NCI-H1930 (cell line): ENCODE measurements around the gene NPLOC4.
A peak's percentile ranks its signal among the peaks of the same experiment; 100 is the strongest.
"Not testable (repeated sequence)": the region's sequence is repeated elsewhere in the genome, so short reads cannot be mapped to it uniquely, and the experiment has no call there.

ENCODE experiments used
- DNase-seq, 2 experiments: peaks; one replicate each; lab custom pipeline; 2025; lab: John Stamatoyannopoulos, UW

NPLOC4 gene

GRCh38 chr17:81635431-81635830 is 1.5 kb downstream of the NPLOC4 start:
- no peak for DNase-seq

- no peak for DNase-seq
Observed at GRCh38 chr17:81631482-81631881, 5.4 kb downstream of the NPLOC4 start.

DNA sequence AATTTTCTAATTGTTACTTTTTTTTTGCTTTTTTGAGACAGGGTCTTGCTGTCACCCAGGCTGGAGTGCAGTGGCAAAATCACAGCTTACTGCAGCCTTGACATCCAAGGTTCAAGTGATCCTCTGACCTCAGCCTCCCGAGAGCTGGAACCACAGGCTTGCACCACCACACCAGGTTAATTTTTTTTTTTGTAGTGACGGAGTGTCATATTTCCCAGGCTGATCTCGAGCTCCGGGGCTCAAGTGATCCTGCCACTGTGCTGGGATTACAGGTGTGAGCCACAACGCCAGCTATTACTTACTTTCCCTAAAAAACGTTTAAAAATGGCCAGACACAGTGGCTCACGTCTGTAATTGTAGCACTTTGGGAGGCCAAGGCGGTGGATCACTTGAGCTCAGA is 6.6 kb downstream of the NPLOC4 start:
- no peak for DNase-seq

DNA sequence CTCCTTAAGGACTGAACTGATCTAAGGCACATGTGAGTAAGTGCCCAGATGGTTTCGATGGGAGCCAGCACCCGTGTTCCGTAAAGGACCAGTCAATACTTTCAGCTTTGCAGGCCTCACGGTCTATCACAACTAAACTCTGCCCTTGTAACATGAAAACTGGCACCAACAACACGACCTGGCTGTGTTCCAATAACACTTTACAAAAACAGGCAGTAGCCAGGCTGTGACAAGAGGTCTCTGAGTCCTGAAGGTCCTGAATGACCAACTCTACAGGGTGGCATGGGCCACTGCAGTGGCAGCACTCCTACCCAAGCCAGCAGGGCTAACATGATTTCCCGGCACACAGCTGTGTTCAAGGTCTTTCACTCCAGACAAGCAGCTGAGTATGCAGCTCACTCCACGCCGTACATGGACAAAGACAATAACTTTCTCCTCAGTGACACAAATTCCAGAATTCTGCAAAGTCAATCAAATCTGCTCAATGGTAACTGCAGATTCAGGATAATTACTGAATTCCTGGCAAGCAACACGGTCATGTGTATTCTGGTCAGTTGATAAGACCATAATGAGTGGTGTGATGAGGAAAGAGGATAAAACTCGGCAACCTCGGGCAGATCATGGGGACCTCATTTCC is 15.3 kb downstream of the NPLOC4 start:
- no peak for DNase-seq

DNA sequence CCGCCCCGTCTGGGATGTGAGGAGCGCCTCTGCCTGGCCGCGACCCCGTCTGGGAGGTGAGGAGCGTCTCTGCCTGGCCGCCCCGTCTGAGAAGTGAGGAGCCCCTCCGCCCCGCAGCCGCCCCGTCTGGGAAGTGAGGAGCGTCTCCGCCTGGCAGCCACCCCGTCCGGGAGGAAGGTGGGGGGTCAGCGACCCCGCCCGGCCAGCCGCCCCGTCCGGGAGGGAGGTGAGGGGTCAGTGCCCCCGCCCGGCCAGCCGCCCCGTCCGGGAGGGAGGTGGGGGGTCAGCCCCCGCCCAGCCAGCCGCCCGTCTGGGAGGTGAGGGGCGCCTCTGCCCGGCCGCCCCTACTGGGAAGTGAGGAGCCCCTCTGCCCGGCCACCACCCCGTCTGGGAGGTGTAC is 18.6 kb downstream of the NPLOC4 start:
- not testable (repeated sequence) for DNase-seq

GRCh38 chr17:81616877-81617276 is 20.0 kb downstream of the NPLOC4 start:
- DNase-seq, result no peak

- DNase-seq, result no peak
Observed at GRCh38 chr17:81615401-81615930, 21.4 kb downstream of the NPLOC4 start.

DNA sequence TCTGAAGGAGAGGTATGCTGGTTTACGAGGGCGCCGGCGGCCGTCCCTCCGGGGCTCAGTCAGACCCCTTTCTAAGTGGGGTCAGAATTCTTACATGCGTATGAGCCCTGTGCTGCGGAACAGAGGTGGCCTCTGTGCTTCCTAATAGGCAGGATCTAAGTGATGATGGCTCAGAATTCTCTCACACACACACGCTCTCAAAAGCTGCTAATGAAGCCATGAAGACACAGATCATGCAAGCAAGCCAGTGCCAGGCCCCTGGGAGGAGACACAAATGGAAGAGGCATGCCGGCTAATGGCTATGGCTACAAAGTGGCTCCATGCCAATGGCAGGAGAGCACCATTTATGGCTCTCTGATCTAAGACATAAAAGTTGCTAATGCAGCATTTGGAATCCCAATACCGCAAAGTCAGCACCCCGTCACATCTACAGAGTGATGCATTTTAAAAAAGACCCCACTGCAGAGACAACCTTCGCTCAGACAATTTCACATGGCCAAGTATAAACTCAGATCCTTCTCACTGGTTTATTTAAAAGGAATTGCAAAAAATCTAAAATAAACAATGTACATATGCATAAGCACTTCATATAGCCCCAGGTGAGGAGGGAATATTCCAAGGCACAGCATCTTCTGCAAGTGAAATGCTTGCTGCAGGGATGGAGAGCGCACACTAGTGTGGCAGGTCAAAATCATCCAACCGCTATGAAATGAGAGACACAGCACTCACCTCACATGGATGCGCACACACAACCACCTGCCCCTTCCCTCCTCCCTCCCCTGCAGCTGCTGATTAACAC is 24.5 kb downstream of the NPLOC4 start:
- no peak for DNase-seq

DNA sequence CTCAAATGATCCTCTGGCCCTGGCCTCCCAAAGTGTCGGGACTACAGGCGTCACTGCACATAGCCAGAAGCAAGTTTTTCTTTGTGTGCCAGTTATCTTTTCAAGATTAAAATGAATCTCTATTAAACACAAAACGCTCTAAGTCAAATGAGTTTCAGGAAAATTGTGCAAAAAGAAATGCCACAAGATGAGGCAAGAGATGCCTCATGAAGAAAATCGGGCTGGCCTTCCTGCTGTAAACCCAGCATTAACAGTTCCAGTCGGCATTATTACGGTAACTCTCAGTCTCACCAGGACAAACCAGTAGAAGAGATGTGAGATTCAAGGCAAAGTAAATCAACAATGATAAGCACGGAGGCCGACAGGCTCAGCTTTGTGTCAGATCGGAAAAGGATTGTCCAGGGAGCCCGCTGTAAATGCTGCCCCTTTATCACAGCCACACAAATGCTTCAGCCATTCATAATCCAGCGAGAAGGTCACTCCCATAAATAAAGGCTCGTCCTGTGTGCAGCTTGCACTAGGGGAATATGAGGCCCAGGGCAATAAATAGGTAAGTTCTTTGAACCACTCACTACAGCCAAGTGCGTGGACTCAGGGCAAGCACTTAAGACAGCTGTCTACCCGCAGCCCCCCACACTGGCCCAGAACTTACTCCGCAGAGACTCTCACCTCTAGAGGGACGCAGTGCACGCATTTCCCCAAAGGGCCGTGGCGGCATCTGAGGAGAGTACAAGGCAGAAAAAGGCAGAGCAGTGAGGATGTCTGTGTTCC is 27.2 kb downstream of the NPLOC4 start:
- no peak for DNase-seq

DNA sequence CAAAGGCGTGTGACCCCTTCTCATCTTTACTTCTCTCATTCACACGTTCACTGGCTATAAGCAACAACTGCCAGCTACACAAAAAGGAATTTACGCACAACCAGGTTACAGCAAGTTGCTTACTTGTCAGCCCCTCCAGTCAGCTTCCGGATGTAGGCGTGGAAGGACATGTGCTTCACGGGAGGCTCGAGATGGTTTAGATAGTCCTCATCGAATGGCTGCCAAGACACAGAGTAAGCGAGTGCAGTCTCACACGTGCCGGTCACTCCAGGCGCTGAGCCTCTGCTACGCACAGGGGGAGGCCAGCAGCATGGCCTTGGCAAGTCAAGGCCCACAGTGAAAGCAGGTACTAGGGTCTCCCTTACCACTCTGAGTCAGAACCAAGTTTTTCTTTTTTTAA is 28.3 kb downstream of the NPLOC4 start:
- DNase-seq, result no peak

DNA sequence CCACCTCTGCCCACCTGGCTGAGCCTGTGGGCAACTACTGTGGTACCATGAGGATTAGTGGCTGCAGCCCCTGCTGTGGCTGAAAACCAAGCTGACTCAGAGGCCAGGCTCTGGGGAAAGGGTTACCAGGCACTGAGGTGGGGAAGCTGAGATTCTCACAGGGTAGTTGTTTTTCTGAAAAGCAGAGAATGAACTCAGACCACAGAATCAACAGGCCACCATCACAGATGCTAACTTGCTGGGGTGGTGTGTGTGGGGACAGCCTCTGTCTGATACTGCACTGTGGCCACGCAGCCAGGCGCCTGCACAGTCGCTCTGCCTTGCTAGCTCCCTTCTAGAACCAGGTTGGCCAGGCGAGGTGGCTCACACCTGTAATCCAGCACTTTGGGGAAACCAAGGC is 28.8 kb downstream of the NPLOC4 start:
- DNase-seq, result no peak

DNA sequence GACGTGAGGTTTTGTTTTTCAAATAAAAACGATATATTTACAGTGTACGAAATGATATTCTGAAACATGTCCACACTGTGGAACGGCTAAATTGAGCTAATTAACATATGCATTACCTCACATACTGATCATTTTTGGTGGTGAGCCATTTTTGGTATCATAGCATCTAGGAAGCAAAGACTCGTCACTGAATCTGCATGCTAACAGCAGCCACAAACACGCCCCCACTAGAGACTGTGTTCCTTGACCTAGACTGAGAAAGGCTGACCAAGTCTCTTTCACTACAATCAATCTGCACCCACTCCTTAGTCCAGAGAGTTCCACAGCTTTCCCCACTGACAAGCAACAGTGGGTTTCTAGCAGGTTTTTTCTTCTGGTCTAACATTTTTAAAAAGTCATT is 29.5 kb downstream of the NPLOC4 start:
- no peak for DNase-seq

- no peak for DNase-seq
Observed at GRCh38 chr17:81603846-81604610, 32.9 kb downstream of the NPLOC4 start.

- DNase-seq, result peak; percentile 11 to 50
Observed at GRCh38 chr17:81601525-81602120, 35.3 kb downstream of the NPLOC4 start.

DNA sequence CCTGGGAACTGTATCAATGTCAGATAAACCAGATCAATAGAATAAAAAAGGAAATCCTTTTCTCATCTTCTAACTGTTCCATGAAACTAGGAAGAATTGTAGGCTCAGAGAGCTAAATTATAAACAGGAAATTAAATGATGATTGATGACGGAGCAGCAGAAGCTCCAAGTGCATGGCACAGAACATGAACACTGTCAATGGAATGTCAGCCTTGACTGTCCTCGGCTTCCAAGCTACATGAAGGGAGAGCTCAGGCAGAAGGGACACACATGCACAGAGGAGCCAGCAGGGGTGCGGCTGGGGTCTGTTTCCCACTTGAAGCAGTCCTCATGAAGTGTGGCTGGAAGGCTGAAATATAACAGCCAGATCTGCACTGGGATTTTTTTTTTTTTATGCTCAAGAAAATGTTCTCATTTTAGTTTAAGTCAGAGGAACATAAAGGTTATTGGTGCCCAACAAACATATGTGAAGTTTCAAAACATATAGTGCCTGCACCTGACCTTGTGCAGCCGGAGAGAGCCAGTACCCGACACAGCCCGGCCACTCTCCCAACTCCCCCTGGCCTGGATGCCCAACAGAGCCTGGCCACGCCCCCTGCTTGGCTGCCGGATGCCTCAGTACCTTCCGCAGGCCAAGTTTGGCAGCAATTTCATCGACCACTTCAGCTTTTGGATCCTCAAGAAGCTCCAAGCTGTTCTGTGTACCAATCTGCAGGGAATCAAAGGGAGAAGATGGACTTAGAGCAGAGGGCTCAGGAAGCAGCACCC is 37.0 kb downstream of the NPLOC4 start:
- DNase-seq, result no peak

DNA sequence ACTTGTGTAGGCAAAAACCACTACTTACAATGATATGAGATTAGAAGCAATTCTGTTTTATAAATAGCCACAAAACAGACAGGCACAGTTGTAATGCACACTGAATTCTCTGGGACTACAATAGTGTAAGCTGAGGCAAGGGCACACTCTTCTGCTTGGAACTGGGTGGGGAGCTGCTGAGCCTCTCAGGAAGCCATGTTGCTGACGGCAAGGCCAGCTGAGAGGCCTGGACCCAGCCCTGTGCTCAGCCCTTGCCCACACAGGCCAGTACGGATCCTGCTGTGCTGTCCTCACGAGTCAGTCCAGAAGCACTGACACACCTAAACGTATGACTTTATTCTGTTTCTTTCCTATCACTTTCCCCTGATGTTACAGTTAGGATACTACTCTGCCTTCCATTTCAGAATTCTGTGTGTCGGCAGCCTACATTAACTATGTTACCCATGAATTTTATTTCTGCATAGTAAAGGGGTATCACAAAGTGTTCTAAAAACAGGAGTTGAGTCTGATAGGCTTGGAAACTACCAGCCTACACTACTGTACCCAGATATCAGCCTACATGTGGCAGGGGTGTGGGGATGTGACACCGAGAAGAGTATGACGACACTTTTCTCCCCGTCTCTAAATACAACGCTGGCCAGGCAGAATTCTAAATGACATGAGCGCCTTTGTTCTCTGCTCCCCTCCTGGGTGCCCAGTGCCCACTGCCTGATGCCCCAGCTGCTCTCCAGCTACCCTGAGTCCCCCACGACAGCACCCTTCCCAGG is 43.6 kb downstream of the NPLOC4 start:
- DNase-seq, result no peak

DNA sequence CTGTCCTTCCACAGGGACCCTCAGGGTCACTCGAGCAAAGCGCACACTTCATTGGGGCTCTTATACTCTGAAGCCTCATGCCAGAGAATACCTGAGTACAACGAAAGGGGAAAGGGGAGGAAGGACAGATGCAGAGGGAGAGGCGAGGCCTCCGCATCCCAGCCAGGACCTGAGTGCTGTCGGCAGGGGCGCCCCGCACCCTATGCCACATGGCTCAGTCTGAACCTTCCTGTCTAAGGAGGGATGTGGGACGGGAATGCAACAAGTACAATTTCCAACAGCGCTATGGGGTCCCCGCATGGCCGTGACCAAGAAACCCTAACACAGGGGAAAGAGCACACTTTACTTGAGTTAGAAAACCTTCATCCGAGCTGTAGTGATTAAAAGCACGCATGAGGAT is 44.9 kb downstream of the NPLOC4 start:
- no peak for DNase-seq

DNA sequence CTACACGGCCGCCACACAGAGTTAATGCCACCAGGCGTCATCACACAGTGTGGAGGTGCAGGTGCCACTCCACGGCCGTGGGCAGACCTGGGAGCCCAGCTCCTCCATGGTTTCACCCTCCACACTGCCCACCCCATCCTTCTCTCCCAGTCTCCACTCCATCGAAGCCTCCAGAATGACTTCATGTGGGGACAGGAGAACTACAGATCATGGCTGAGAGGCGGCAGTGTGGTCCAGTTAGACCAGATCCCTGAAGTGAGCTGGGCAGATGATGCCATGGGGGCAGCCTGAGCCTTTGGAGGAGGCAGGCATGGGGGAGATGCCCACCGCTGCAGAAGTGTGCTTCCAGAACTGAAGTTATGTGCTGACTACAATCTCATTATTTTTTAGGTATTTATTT is 46.8 kb downstream of the NPLOC4 start:
- no peak for DNase-seq

DNA sequence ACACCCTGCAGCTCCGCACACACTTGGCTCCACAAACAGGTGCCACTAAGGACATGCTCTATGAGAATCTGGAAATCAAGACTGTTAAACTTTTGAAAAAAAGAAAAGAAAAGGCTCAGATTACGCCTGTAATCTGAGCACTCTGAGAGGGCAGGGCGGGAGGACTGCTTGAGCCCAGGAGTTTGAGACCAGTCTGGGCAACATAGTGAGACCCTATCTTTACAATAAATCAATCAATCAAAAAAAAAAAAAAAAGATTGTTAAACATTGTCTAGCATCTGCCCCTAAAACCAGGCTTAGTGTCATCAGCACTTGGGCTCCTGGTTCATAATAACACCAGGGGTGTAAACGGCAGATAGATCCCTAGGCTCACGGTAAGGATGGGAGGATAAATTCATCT is 47.3 kb downstream of the NPLOC4 start:
- DNase-seq, result no peak

DNA sequence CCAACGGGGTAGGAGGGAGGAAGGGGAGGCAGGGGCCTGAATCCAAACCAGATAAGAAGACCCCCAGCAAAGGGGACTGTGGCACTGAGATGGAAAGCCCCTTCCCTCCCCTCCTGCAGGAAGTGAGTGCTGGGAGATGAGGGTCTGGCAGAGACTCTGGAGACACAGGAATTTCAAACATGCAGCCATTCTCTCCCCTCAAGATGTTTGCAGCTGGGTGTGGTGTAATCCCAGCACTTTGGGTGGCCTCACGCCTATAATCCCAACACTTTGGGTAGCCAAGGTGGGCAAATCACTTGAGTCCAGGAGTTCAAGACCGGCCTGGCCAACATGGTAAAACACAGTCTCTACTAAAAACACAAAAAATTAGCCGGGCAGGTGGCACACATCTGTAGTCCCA is 50.8 kb downstream of the NPLOC4 start:
- no peak for DNase-seq
